H9 (cell line): ENCODE data around the gene MAPK8IP3. TPM values are rescaled to one million over a fixed set of nuclear protein-coding genes. Genes with fewer than 3 reads are reported as not detected.

ENCODE experiments used
- DNase-seq: peaks from one replicate; pipeline ENCODE4 v3.0.0-alpha.2; 2017
- H2AFZ ChIP-seq: one replicate; pipeline ENCODE4 v1.6.1; 2013; ENCODE audit warnings: mild to moderate bottlenecking, low read length, control low read depth, moderate library complexity
- H2AK5ac ChIP-seq: 2 replicates; pipeline ENCODE4 v1.6.1; 2013; ENCODE audit warnings: low read length, control low read depth, mixed read lengths; ENCODE audit not compliant: insufficient read length
- H2BK120ac ChIP-seq: one replicate; pipeline ENCODE4 v1.6.1; 2013; ENCODE audit warnings: low read depth, mild to moderate bottlenecking, low read length, control low read depth, inconsistent platforms; ENCODE audit not compliant: poor library complexity, severe bottlenecking
- H2BK12ac ChIP-seq: 2 replicates; pipeline ENCODE4 v1.6.1; 2013; ENCODE audit warnings: low read length, control low read depth, mixed read lengths, low read depth; ENCODE audit not compliant: insufficient read length
- H2BK15ac ChIP-seq: 2 replicates; pipeline ENCODE4 v1.6.1; 2013; ENCODE audit warnings: low read depth, low read length, control low read depth
- H2BK20ac ChIP-seq: one replicate; pipeline ENCODE4 v1.6.1; 2013; ENCODE audit warnings: low read depth, mild to moderate bottlenecking, low read length, control low read depth, inconsistent platforms; ENCODE audit not compliant: poor library complexity, severe bottlenecking
- H2BK5ac ChIP-seq: 2 replicates; pipeline ENCODE4 v1.6.1; 2013; ENCODE audit warnings: low read length, control low read depth, mixed read lengths; ENCODE audit not compliant: insufficient read length
- H3K14ac ChIP-seq: 2 replicates; pipeline ENCODE4 v1.6.1; 2013; ENCODE audit warnings: low read length, control low read depth; ENCODE audit not compliant: insufficient read depth
- H3K18ac ChIP-seq: 2 replicates; pipeline ENCODE4 v1.6.1; 2013; ENCODE audit warnings: low read depth, mild to moderate bottlenecking, mixed read lengths, low read length, control low read depth; ENCODE audit not compliant: insufficient read length
- H3K23ac ChIP-seq: 2 replicates; pipeline ENCODE4 v1.6.1; 2013; ENCODE audit warnings: low read length, control low read depth, mixed read lengths, low read depth; ENCODE audit not compliant: insufficient read length
- H3K23me2 ChIP-seq: 2 replicates; pipeline ENCODE4 v1.6.1; 2013; ENCODE audit warnings: low read depth, mild to moderate bottlenecking, mixed read lengths, low read length, control low read depth; ENCODE audit not compliant: insufficient read length, poor library complexity, severe bottlenecking
- H3K27ac ChIP-seq: 2 replicates; pipeline ENCODE4 v1.5.1; 2013; ENCODE audit warnings: low read length, control low read depth, mixed read lengths, low read depth; ENCODE audit not compliant: insufficient read length
- H3K27me3 ChIP-seq: 2 replicates; pipeline ENCODE4 v1.6.1; 2013; ENCODE audit warnings: low read length, control low read depth, inconsistent platforms; ENCODE audit not compliant: insufficient read depth
- H3K4ac ChIP-seq: 2 replicates; pipeline ENCODE4 v1.6.1; 2013; ENCODE audit warnings: low read depth, mild to moderate bottlenecking, control low read depth, inconsistent platforms, low read length, moderate library complexity
- H3K4me1 ChIP-seq: 2 replicates; pipeline ENCODE4 v1.6.1; 2013; ENCODE audit warnings: low read length, control low read depth, inconsistent platforms; ENCODE audit not compliant: insufficient read depth
- H3K4me2 ChIP-seq: 2 replicates; pipeline ENCODE4 v1.6.1; 2013; ENCODE audit warnings: low read length, control low read depth, mixed read lengths; ENCODE audit not compliant: insufficient read length, insufficient read depth
- H3K56ac ChIP-seq: 2 replicates; pipeline ENCODE4 v1.6.1; 2013; ENCODE audit warnings: low read depth, mild to moderate bottlenecking, mixed read lengths, low read length, control low read depth; ENCODE audit not compliant: insufficient read length
- H3K79me1 ChIP-seq: 2 replicates; pipeline ENCODE4 v1.6.1; 2013; ENCODE audit warnings: low read depth, mild to moderate bottlenecking, moderate library complexity, low read length, control low read depth, inconsistent platforms; ENCODE audit not compliant: insufficient read depth, poor library complexity, severe bottlenecking
- H3K79me2 ChIP-seq: 2 replicates; pipeline ENCODE4 v1.6.1; 2013; ENCODE audit warnings: low read length, control low read depth, inconsistent platforms; ENCODE audit not compliant: insufficient read depth
- H3K9ac ChIP-seq: 2 replicates; pipeline ENCODE4 v1.6.1; 2013; ENCODE audit warnings: low read length, control low read depth, mixed read lengths; ENCODE audit not compliant: insufficient read length; ENCODE audit errors: extremely low read depth
- H3K9me3 ChIP-seq: one replicate; pipeline ENCODE4 v1.6.1; 2013; ENCODE audit warnings: low read depth, low read length, inconsistent platforms; ENCODE audit not compliant: control insufficient read depth
- H3T11ph ChIP-seq: one replicate; pipeline ENCODE4 v1.6.1; 2013; ENCODE audit warnings: mild to moderate bottlenecking, low read length, control low read depth, inconsistent platforms
- H4K20me1 ChIP-seq: one replicate; pipeline ENCODE4 v1.6.1; 2013; ENCODE audit not compliant: control insufficient read depth, insufficient read length, insufficient read depth
- H4K5ac ChIP-seq: 2 replicates; pipeline ENCODE4 v1.6.1; 2013; ENCODE audit warnings: low read depth, mild to moderate bottlenecking, mixed read lengths, low read length, control low read depth; ENCODE audit not compliant: insufficient read length
- H4K8ac ChIP-seq: replicated peaks from 2 replicates; pipeline ENCODE4 v1.6.1; 2013; ENCODE audit warnings: low read length, control low read depth, mixed read lengths, low read depth; ENCODE audit not compliant: insufficient read length
- H4K91ac ChIP-seq: 2 replicates; pipeline ENCODE4 v1.6.1; 2013; ENCODE audit warnings: low read depth, mild to moderate bottlenecking, moderate library complexity, mixed read lengths, low read length, control low read depth; ENCODE audit not compliant: insufficient read length
- H3K27ac Mint-ChIP-seq, 3 experiments: 2 replicates in 2 of 3; 3 replicates in 1 of 3; pipeline ENCODE4 v1.8.0; 2020 to 2021; ENCODE audit warnings: mixed read lengths in 3 of 3, mild to moderate bottlenecking in 1 of 3, moderate library complexity in 1 of 3
- H3K27me3 Mint-ChIP-seq: 2 replicates; pipeline ENCODE4 v1.8.0; 2021; ENCODE audit warnings: low read depth, mild to moderate bottlenecking, moderate library complexity, mixed read lengths
- H3K36me3 Mint-ChIP-seq, 3 experiments: 2 replicates in 2 of 3; 3 replicates in 1 of 3; pipeline ENCODE4 v1.8.0; 2020 to 2021; ENCODE audit warnings: low read depth in 3 of 3, mixed read lengths in 3 of 3; ENCODE audit not compliant: insufficient read depth in 1 of 3
- H3K4me1 Mint-ChIP-seq, 2 experiments: 2 replicates each; pipeline ENCODE4 v1.8.0; 2020; ENCODE audit warnings: mixed read lengths in 2 of 2
- H3K4me3 Mint-ChIP-seq, 2 experiments: 2 replicates in 1 of 2; 3 replicates in 1 of 2; pipeline ENCODE4 v1.8.0; 2020 to 2021; ENCODE audit warnings: mild to moderate bottlenecking in 2 of 2, mixed read lengths in 2 of 2, moderate library complexity in 1 of 2
- H3K9me3 Mint-ChIP-seq, 2 experiments: 2 replicates in 1 of 2; 3 replicates in 1 of 2; pipeline ENCODE4 v1.8.0; 2020; ENCODE audit warnings: mild to moderate bottlenecking in 2 of 2, mixed read lengths in 2 of 2, moderate library complexity in 1 of 2
- CTCF ChIP-seq: fragments of 200-600 bp; sonication (generic); conservative IDR thresholded peaks from 3 replicates; pipeline ENCODE4 v1.8.0; 2021; ENCODE audit warnings: antibody characterized with exemption, mild to moderate bottlenecking
- WGBS: extraction: QIAGEN DNeasy Blood & Tissue Kit; methylation state at CpG from one replicate; pipeline ENCODE4 v1.1.7; 2013; ENCODE audit warnings: missing lambda C conversion rate, low lambda C conversion rate, mixed read lengths; ENCODE audit not compliant: insufficient read length; ENCODE audit errors: extremely low coverage; 5-methylcytosine and 5-hydroxymethylcytosine counted together
- total RNA-seq: library from RNA; stranded (reverse); gene quantifications from 2 replicates; pipeline ENCODE4 v1.2.1, GENCODE V29; 2021

MAPK8IP3 gene
- total RNA-seq, 1 experiment from 2014 or later: 51.3 TPM

GRCh38 chr16:1713331-1713730, 7.3 kb downstream of the MAPK8IP3 start:
- no peaks in the 10 kb centered on the region for H3K27me3 ChIP-seq
- WGBS: no CpG with 5 or more reads among the region's 7 CpGs
- no peak overlapping the region for H3K9ac ChIP-seq
- no peaks in the 10 kb centered on the region for H3K4me1 ChIP-seq
- no peak overlapping the region for H4K8ac ChIP-seq
- no peak overlapping the region for H3T11ph ChIP-seq
- no peak for DNase-seq
- H4K91ac ChIP-seq: no peak overlapping the region
- H3K23ac ChIP-seq: no peak overlapping the region
- no peaks in the 10 kb centered on the region for H4K20me1 ChIP-seq
- Mint-ChIP-seq H3K36me3 (no peaks in the 10 kb centered on the region), H3K27me3 (no peaks in the 10 kb centered on the region), H3K4me1 (peaks cover 27% of the 10 kb centered on the region in 2 experiments), H3K4me3 (peak overlapping the region in 1 of 2 experiments; percentile 59; a peak in 1 of 5 replicates), H3K27ac (peak overlapping the region in 2 of 3 experiments; percentile 7 to 87; a peak in 3 of 7 replicates), H3K9me3 (no peaks in the 10 kb centered on the region)
- peaks cover 4% of the 10 kb centered on the region; the same call in 1 of the 2 replicates for H3K79me2 ChIP-seq
- no peak overlapping the region for H2AK5ac ChIP-seq
- H2BK5ac ChIP-seq: no peak overlapping the region
- peak overlapping the region; percentile 45 for H3K4me2 ChIP-seq
- H3K56ac ChIP-seq: no peak overlapping the region
- H2BK20ac ChIP-seq: no peak overlapping the region
- no peaks in the 10 kb centered on the region for H3K9me3 ChIP-seq
- no peaks in the 10 kb centered on the region for H3K23me2 ChIP-seq
- no peak overlapping the region for H2AFZ ChIP-seq
- peaks cover 13% of the 10 kb centered on the region for H3K79me1 ChIP-seq
- no peak overlapping the region for H2BK120ac ChIP-seq
- H2BK12ac ChIP-seq: no peak overlapping the region
- no peak overlapping the region for H2BK15ac ChIP-seq
- no peak overlapping the region for H3K18ac ChIP-seq
- no peak overlapping the region for H3K14ac ChIP-seq
- no peak overlapping the region for H3K27ac ChIP-seq
- H4K5ac ChIP-seq: no peak overlapping the region
- no peak for TF ChIP-seq CTCF
- H3K4ac ChIP-seq: no peak overlapping the region
